Hypothalamus (tissue), 51 donors: ENCODE results near the gene NBEA.
A peak's percentile ranks its signal among the peaks of the same experiment; 100 is the strongest.
"Not testable (repeated sequence)": the region's sequence is repeated elsewhere in the genome, so short reads cannot be mapped to it uniquely, and the experiment has no call there.

Experiments used
- DNase-seq, 51 donors: peaks; one replicate each; lab custom pipeline; 2025; lab: John Stamatoyannopoulos, UW

Gene NBEA, protein sequence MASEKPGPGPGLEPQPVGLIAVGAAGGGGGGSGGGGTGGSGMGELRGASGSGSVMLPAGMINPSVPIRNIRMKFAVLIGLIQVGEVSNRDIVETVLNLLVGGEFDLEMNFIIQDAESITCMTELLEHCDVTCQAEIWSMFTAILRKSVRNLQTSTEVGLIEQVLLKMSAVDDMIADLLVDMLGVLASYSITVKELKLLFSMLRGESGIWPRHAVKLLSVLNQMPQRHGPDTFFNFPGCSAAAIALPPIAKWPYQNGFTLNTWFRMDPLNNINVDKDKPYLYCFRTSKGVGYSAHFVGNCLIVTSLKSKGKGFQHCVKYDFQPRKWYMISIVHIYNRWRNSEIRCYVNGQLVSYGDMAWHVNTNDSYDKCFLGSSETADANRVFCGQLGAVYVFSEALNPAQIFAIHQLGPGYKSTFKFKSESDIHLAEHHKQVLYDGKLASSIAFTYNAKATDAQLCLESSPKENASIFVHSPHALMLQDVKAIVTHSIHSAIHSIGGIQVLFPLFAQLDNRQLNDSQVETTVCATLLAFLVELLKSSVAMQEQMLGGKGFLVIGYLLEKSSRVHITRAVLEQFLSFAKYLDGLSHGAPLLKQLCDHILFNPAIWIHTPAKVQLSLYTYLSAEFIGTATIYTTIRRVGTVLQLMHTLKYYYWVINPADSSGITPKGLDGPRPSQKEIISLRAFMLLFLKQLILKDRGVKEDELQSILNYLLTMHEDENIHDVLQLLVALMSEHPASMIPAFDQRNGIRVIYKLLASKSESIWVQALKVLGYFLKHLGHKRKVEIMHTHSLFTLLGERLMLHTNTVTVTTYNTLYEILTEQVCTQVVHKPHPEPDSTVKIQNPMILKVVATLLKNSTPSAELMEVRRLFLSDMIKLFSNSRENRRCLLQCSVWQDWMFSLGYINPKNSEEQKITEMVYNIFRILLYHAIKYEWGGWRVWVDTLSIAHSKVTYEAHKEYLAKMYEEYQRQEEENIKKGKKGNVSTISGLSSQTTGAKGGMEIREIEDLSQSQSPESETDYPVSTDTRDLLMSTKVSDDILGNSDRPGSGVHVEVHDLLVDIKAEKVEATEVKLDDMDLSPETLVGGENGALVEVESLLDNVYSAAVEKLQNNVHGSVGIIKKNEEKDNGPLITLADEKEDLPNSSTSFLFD (N-terminal part only)

DNA sequence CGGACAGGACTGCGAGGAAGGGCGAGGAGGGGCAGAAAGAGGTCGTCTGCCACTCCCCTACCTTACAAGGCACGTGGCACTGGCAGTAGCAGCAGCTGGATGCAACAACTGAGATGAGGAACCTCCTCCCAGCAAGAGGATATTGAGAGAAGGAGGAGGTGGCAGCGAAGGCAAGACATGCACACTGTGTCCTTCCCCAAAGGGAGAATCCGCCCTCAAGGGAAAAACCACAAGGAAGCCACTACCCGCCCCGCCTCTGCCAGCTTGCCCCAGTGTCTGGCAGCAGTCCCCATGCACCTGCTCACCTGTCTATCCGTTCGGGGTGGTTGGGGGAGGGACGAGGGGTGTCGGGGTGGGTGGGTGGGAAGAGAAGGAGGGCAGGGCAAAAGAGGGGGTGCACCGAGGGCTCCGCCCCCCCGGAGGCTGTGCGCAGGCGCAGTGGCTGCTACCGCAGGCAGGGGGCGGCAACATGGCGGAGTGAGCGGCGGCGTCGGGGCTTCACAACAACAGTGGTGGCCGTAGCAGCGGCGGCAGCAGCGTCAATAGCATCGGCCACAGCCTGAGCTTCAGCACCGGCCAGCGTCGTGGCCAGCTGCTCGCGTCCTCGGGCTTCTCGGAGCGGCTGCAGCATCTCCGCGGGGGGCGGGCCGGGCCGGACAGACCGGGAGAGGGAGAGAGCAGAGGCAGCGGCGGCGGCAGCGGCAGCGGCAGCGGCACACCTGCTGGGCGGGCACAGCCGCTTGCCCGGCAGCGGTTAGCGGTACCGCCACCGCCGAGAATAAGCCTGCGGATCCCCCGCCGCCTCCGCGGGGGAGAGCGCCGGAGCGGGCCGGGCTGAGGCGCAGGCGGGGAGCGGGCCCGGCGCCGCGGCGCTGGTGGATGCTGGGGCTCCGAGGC lies at the start of gene NBEA:
Gene NBEA, plus strand, starts transcription at position 436 of the 897 bp plus-strand sequence. CDS start 551 bp downstream, outside the sequence.
- peak; percentile 17 to 90 (median 69) for DNase-seq

GRCh38 chr13:34894756-34895155 lies 47.3 kb upstream of the NBEA start:
- DNase-seq = no peak

- DNase-seq = no peak
These were observed 44.9 kb upstream of the NBEA start for GRCh38 chr13:34897220-34897619.

DNA sequence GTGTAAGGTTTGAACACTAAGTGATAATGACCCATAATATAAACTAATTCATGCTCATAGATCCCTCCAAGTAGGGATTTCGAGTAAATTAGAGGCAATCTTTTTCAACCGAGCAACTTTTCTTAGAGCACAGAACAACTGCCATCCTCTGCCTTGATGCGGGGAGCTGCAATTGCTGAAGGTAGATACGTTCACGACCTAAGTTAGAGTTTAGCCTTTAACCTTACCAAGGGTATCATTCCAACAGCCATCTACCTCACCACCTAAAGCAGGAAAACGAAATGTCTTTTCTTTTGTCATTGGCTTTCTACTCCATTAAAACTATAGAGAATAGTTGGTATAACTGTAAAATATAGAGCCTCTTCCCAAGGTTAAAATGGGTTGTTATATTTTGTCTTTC lies 42.2 kb upstream of the NBEA start:
- no peak for DNase-seq

DNA sequence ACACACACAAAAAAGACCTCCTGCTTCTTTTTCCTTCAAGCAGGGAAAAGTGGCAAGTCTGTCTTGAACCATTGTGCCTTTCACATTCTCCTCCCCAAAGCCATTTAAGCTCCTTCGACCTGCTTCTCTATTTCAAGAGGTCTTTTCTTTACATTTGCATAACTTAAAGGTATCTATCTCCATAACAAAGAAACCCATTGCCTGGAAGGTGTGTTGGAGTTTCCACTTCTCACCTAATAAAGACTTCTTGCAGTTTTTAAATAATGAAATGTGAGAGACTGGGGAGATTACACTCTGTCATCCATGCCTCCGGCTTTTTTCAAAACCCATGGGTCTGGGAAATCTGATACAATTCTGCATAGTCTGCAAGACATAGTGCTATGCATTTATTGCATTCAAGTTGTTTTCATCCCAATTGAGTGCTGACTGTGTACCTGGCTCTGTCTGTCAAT lies 41.8 kb upstream of the NBEA start:
- DNase-seq = no peak

DNA sequence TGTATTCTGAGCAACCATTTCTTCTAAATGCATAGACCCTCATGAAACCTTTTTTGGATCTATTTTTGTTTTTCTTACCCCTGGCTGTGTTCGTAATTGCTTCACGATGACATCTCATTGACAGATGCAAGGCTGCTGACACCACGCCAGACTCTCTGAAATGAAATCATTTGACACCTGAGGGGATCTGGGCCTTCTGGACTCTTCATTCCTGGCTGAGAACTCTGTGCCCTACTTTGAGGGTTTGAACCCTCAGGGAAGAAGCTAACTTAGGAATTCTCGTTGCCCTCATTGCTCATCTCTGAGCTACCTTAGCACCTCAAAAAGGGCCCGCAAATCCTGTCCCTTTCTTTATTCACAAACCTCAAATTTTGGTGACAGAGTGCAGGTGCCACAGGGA lies 40.5 kb upstream of the NBEA start:
- DNase-seq = no peak

- no peak for DNase-seq
These were observed 30.9 kb upstream of the NBEA start for GRCh38 chr13:34911159-34911558.

GRCh38 chr13:34913040-34913439 lies 29.0 kb upstream of the NBEA start:
- no peak for DNase-seq

- DNase-seq = no peak
These were observed 27.7 kb upstream of the NBEA start for GRCh38 chr13:34914416-34914815.

GRCh38 chr13:34926508-34926907 lies 15.6 kb upstream of the NBEA start:
- DNase-seq = no peak

- DNase-seq = not testable (repeated sequence)
These were observed 13.4 kb upstream of the NBEA start for GRCh38 chr13:34928676-34929075.

DNA sequence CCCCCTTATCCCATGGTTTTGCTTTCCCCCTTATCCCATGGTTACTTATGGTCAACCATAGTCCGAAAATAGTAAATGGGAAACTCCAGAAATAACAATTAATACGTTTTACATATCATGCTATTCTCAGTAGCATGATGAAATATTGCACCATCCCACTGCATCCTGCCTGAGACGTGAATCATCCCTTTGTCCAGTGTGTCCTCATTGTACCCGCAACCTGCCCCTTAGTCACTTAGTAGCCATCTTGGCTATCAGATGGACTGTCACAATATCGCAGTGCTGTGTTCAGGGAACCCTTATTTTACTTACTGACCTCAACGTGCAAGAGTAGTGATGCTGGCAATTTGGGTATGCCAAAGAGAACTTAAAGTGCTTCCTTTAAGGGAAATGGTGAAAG lies 10.5 kb upstream of the NBEA start:
- DNase-seq = no peak

GRCh38 chr13:34933349-34933748 lies 8.7 kb upstream of the NBEA start:
- DNase-seq = no peak

GRCh38 chr13:34933786-34934185 lies 8.3 kb upstream of the NBEA start:
- DNase-seq = no peak

GRCh38 chr13:34935841-34936240 lies 6.2 kb upstream of the NBEA start:
- DNase-seq = no peak

GRCh38 chr13:34939771-34940170 lies 2.3 kb upstream of the NBEA start:
- DNase-seq = no peak

- DNase-seq = peak in 2 of 51 donors; percentile 3 to 26
These were observed 635 bp upstream of the NBEA start for GRCh38 chr13:34941436-34941834.

DNA sequence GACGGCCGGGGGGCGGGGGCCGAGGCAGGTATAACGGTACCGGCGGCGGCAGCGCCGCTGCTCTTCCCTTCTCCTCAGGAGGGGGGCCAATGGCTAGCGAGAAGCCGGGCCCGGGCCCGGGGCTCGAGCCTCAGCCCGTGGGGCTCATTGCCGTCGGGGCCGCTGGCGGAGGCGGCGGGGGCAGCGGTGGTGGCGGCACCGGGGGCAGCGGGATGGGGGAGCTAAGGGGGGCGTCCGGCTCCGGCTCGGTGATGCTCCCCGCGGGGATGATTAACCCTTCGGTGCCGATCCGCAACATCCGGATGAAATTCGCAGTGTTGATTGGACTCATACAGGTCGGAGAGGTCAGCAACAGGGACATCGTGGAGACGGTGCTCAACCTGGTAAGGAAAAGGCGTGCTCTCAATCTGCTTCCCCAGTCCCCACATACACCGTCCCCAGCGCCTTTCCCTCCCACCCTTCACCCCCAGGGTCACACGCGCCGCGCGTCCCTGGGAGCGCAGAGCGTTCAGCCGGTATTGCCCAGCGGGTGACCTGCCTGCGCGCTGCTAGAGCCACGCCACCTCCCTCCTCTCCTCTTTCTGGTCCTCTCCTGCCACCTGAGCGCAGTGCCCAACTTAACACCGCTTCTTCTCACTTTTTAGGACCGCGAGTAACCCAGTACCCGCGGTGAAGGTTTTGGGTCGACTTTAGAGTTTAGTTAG lies 814 bp downstream of the NBEA start:
- DNase-seq = peak in 42 of 51 donors; percentile 0 to 57 (median 20)
